ENCODE data around the gene TRO. TPM values are rescaled to one million over a fixed set of nuclear protein-coding genes. Genes with fewer than 3 reads are reported as not detected.

Gene TRO

DNA sequence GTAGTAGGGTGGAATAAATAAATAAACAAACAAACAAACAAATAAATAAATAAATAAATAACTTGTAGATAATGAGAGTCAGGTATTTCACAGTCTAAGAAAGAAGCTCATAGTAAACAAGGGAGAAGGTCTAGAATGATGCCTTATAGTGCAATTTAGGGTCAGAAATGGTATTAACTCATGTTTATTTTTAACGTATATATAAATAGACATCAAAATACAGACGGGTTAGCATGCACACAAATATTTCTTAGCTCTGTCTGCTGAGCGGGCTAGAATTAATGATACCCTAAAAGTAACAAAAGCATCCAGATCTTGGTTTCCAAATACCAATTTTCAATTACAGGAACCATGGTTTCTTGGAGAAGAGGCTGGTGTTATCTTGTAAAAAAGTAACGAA lies 56.8 kb downstream of the TRO start:
- no peak overlapping the region for H3K9ac ChIP-seq (ENCODE audit: low read depth, low read length)
- H3K27me3 ChIP-seq (ENCODE audit: control insufficient read depth, insufficient read depth, low read length) = no peaks in the 10 kb centered on the region
- H3K36me3 ChIP-seq (ENCODE audit: insufficient read depth, low read length) = no peaks in the 10 kb centered on the region
- no peaks in the 10 kb centered on the region for H3K4me1 ChIP-seq (ENCODE audit: control insufficient read depth, insufficient read depth, low read length)
- H3K9me3 ChIP-seq (replicated peaks; ENCODE audit: low read length) = no peaks in the 10 kb centered on the region
- no peak overlapping the region for H3K4me3 ChIP-seq (ENCODE audit: low read length)
- no peak overlapping the region for H3K4me2 ChIP-seq (ENCODE audit: low read length)

DNA sequence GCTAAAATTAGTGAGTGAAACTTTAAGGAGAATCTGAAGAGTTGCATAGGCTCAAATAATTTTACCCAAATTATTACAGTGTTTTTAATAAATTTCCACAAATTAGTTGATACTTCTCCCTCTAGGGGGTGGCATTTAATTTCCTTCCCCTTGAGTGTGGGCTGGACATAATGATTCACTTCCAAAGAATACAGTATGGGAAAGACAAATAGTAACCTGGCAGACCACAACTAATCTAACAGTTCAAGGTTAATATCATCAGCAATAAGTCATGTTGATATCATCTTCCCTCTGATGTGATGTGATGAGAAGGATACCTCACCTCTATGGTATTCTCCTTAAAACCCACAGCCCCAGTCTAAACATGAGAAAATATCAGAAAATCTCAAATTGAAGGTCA lies 57.8 kb downstream of the TRO start:
- Histone ChIP-seq H3K4me3 (ENCODE audit: low read length) (no peak overlapping the region), H3K27me3 (ENCODE audit: control insufficient read depth, insufficient read depth, low read length) (no peaks in the 10 kb centered on the region), H3K4me1 (ENCODE audit: control insufficient read depth, insufficient read depth, low read length) (no peaks in the 10 kb centered on the region), H3K9ac (ENCODE audit: low read depth, low read length) (no peak overlapping the region), H3K9me3 (replicated peaks; ENCODE audit: low read length) (no peaks in the 10 kb centered on the region), H3K4me2 (ENCODE audit: low read length) (no peak overlapping the region), H3K36me3 (ENCODE audit: insufficient read depth, low read length) (no peaks in the 10 kb centered on the region)

DNA sequence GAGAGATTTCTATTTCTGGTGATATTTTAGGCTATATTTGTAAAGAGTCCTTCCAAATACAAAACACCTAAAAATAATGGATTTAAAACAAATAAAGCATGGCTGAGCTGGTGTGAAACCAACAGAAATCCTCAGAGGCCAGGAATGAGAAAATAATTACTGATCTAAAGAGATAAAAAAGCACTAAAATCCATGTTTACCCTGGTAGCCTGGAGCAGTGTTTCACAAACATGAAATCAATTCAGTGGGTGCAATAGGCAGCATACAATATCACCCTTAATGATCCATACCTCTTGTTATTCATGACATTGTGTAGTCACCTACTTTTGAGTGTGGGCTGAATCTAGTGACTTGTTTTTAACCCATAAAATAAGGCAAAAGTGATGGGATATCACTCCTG lies 58.8 kb downstream of the TRO start:
- H3K27me3 ChIP-seq (ENCODE audit: control insufficient read depth, insufficient read depth, low read length) = peaks cover under 1% of the 10 kb centered on the region
- H3K9me3 ChIP-seq (replicated peaks; ENCODE audit: low read length) = no peaks in the 10 kb centered on the region
- H3K36me3 ChIP-seq (ENCODE audit: insufficient read depth, low read length) = no peaks in the 10 kb centered on the region
- no peak overlapping the region for H3K9ac ChIP-seq (ENCODE audit: low read depth, low read length)
- H3K4me3 ChIP-seq (ENCODE audit: low read length) = no peak overlapping the region
- no peaks in the 10 kb centered on the region for H3K4me1 ChIP-seq (ENCODE audit: control insufficient read depth, insufficient read depth, low read length)
- H3K4me2 ChIP-seq (ENCODE audit: low read length) = no peak overlapping the region

DNA sequence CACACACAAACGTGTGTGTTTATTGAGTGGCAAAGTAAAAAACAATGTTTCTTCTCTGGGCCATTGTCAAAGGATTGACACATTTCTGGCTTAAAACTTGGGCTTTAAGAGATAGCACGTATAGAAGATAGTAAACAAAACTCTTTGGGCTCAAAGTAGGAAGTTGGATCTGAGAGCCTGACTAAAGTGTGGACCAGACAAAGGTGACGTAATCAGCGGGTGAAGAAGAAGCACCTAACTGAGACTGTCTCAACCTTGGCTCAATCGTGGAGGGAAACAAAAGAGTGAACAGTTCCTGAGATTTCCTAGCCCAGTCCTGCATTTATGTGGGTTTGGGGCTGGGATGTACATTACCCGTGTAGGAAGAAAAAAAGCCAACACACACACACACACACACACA lies 59.7 kb downstream of the TRO start:
- no peak overlapping the region for H3K4me3 ChIP-seq (ENCODE audit: low read length)

More for the DNA sequence above, 59.7 kb downstream of the TRO start:
- H3K36me3 ChIP-seq (ENCODE audit: insufficient read depth, low read length) = no peaks in the 10 kb centered on the region
- peaks cover 4% of the 10 kb centered on the region for H3K27me3 ChIP-seq (ENCODE audit: control insufficient read depth, insufficient read depth, low read length)
- H3K4me1 ChIP-seq (ENCODE audit: control insufficient read depth, insufficient read depth, low read length) = no peaks in the 10 kb centered on the region
- H3K9ac ChIP-seq (ENCODE audit: low read depth, low read length) = no peak overlapping the region
- no peaks in the 10 kb centered on the region for H3K9me3 ChIP-seq (replicated peaks; ENCODE audit: low read length)
- H3K4me2 ChIP-seq (ENCODE audit: low read length) = no peak overlapping the region

Small RNA genes within 50 kb of the gene (small RNA-seq; reads per million reads assigned to genes)
- not detected for gene RF00614

All from skeletal muscle satellite cell (primary cell).